Panc1 (cell line): ENCODE results near the gene NALCN. TPM values are rescaled to one million over a fixed set of nuclear protein-coding genes. Genes with fewer than 3 reads are reported as not detected.
A peak's percentile ranks its signal among the peaks of the same experiment; 100 is the strongest.

ENCODE experiments used
- ATAC-seq: fragments of 200-7000 bp; cut with Tn5 transposase; 2 replicates; pipeline ENCODE4 v1.9.1; 2020; ENCODE audit warnings: mild to moderate bottlenecking, moderate library complexity
- BruUV-seq: library from RNA; stranded (reverse); fragments of 400-500 nt; replicated peaks from 2 replicates; lab custom pipeline; 2021; lab: Mats Ljungman, UMichigan
- CTCF ChIA-PET: fragments of 300-600 bp; sonication (Branson Sonifier 250); formaldehyde crosslinking; loops from one replicate; lab custom pipeline; 2022; ENCODE audit warnings: antibody characterized with exemption; lab: Charles Lee
- POLR2A ChIA-PET: fragments of 300-600 bp; sonication (Branson Sonifier 250); formaldehyde crosslinking; loops from one replicate; lab custom pipeline; 2022; ENCODE audit warnings: antibody characterized with exemption; lab: Charles Lee
- DNase-seq: peaks from one replicate; pipeline ENCODE4 v3.0.0-alpha.2; 2010; ENCODE audit warnings: low read depth, low spot score
- H3K27ac ChIP-seq: 2 replicates; pipeline ENCODE4 v1.5.1; 2011; ENCODE audit warnings: mild to moderate bottlenecking, low read length, inconsistent platforms
- H3K27me3 ChIP-seq: fragments of 200-500 bp; sonication (Bioruptor generic); 2 replicates; pipeline ENCODE4 v1.6.0; 2014; ENCODE audit warnings: low read length, inconsistent platforms; ENCODE audit not compliant: control insufficient read depth, insufficient read depth
- H3K36me3 ChIP-seq: fragments of 200-500 bp; sonication (Bioruptor generic); 2 replicates; pipeline ENCODE4 v1.5.1; 2014; ENCODE audit warnings: inconsistent platforms, mild to moderate bottlenecking, low read length, moderate library complexity; ENCODE audit not compliant: control insufficient read depth, insufficient read depth
- H3K4me1 ChIP-seq: 2 replicates; pipeline ENCODE4 v1.5.1; 2011; ENCODE audit warnings: inconsistent platforms, mild to moderate bottlenecking, low read length, moderate library complexity; ENCODE audit not compliant: control insufficient read depth, insufficient read depth
- H3K4me3 ChIP-seq, 2 experiments: 2 replicates each; pipeline ENCODE4 v1.5.1; 2011 to 2012; ENCODE audit warnings: low read depth in 2 of 2, low read length in 2 of 2, mild to moderate bottlenecking in 2 of 2, inconsistent platforms in 1 of 2, moderate library complexity in 1 of 2
- H3K9me3 ChIP-seq: fragments of 200-500 bp; sonication (Bioruptor generic); 2 replicates; pipeline ENCODE4 v1.5.1; 2014; ENCODE audit warnings: low read depth, mild to moderate bottlenecking, inconsistent platforms, low read length, moderate library complexity; ENCODE audit not compliant: control insufficient read depth, insufficient read depth
- CTCF ChIP-seq: fragments of 450-650 bp; IDR thresholded peaks from 2 replicates; pipeline ENCODE4 v1.5.1; 2017; ENCODE audit warnings: mild to moderate bottlenecking
- POLR2AphosphoS5 ChIP-seq: IDR thresholded peaks from 2 replicates; pipeline ENCODE4 v1.6.1; 2012; ENCODE audit warnings: mild to moderate bottlenecking, low read depth, low read length, moderate library complexity
- REST ChIP-seq, 2 experiments: IDR thresholded peaks; 2 replicates each; pipeline ENCODE4 v1.6.1; 2011 to 2012; ENCODE audit warnings: low read depth in 2 of 2, control low read depth in 1 of 2, low read length in 1 of 2, mild to moderate bottlenecking in 1 of 2, moderate library complexity in 1 of 2; ENCODE audit not compliant: insufficient read depth in 1 of 2
- SIN3A ChIP-seq: IDR thresholded peaks from 2 replicates; pipeline ENCODE4 v1.6.1; 2012; ENCODE audit warnings: low read depth, mild to moderate bottlenecking, low read length, moderate library complexity, borderline replicate concordance; ENCODE audit not compliant: insufficient read depth
- TCF7L2 ChIP-seq: IDR thresholded peaks from 2 replicates; pipeline ENCODE4 v1.6.1; 2011; ENCODE audit warnings: mild to moderate bottlenecking, low read depth, low read length, inconsistent platforms
- in situ Hi-C: cut with HindIII; loops from 2 replicates; pipeline ENCODE4 v1.10.0; 2016; ENCODE audit warnings: low sequenced_read_pairs, low pct_unique_long_range_greater_than_20kb
- intact Hi-C: fragments of 100-400 bp; cut with micrococcal nuclease; formaldehyde crosslinking; loops from one replicate; pipeline ENCODE4 v1.10.0; 2022; ENCODE audit not compliant: unreplicated experiment
- total RNA-seq: library from RNA; stranded (reverse); gene quantifications from one replicate; pipeline ENCODE4 v1.2.1, GENCODE V29; 2021; ENCODE audit not compliant: unreplicated experiment

NALCN gene
- total RNA-seq, 1 experiment from 2014 or later, result 10.9 TPM

GRCh38 chr13:101393140-101393539, 23.2 kb downstream of the NALCN start:
- no peak for DNase-seq
- peaks cover 2% of the 10 kb centered on the region; the same call in 1 of the 2 replicates for H3K4me1 ChIP-seq
- ChIA-PET POLR2A (no interaction called here), CTCF (no interaction called here)
- no peak overlapping the region for H3K4me3 ChIP-seq
- H3K27ac ChIP-seq, result no peak overlapping the region
- H3K27me3 ChIP-seq, result no peaks in the 10 kb centered on the region
- no peaks in the 10 kb centered on the region for H3K9me3 ChIP-seq
- no TSS peak for BruUV-seq
- no peak for ATAC-seq
- in situ Hi-C loops (no loop called here), intact Hi-C loops (no loop called here)
- no peaks in the 10 kb centered on the region for H3K36me3 ChIP-seq
- TF ChIP-seq TCF7L2 (no peak), POLR2AphosphoS5 (no peak), REST (IDR thresholded peaks at IDR 0.05; ENCODE audit: insufficient read depth in 1 of 2, low read depth in 2 of 2, low read length in 1 of 2) (no peak), CTCF (no peak), SIN3A (no peak)

GRCh38 chr13:101390461-101390860, 25.8 kb downstream of the NALCN start:
- intact Hi-C loops, result no loop called here
- Histone ChIP-seq H3K4me1 (no peaks in the 10 kb centered on the region), H3K4me3 (no peak overlapping the region), H3K9me3 (no peaks in the 10 kb centered on the region), H3K27ac (peak overlapping the region; percentile 55; the same call in 1 of the 2 replicates), H3K36me3 (no peaks in the 10 kb centered on the region), H3K27me3 (no peaks in the 10 kb centered on the region)
- in situ Hi-C loops, result no loop called here
- ATAC-seq, result no peak
- CTCF ChIA-PET, result no interaction called here
- no TSS peak for BruUV-seq
- DNase-seq, result no peak
- TF ChIP-seq REST (IDR thresholded peaks at IDR 0.05; ENCODE audit: insufficient read depth in 1 of 2, low read depth in 2 of 2, low read length in 1 of 2) (no peak), CTCF (no peak), SIN3A (no peak), POLR2AphosphoS5 (no peak), TCF7L2 (no peak)
- POLR2A ChIA-PET, result no interaction called here
